HCT116 (cell line): ENCODE results near the gene IL1R2. TPM values are rescaled to one million over a fixed set of nuclear protein-coding genes. Genes with fewer than 3 reads are reported as not detected.

Source experiments
- ATAC-seq: fragments of 200-7000 bp; cut with Tn5 transposase; 2 replicates; pipeline ENCODE4 v1.9.1; 2020; ENCODE audit warnings: mild to moderate bottlenecking, moderate library complexity
- BruUV-seq: library from RNA; stranded (reverse); fragments of 400-500 nt; replicated peaks from 2 replicates; lab custom pipeline; 2021; lab: Mats Ljungman, UMichigan
- CTCF ChIA-PET: fragments of 300-600 bp; sonication (Branson Sonifier 250); formaldehyde crosslinking; loops from one replicate; lab custom pipeline; 2021; ENCODE audit warnings: antibody characterized with exemption; lab: Charles Lee
- POLR2A ChIA-PET: fragments of 300-600, 350-600 bp; sonication (Branson Sonifier 250); formaldehyde crosslinking; loops from one replicate; lab custom pipeline; 2021; ENCODE audit warnings: antibody characterized with exemption; lab: Charles Lee
- RAD21 ChIA-PET, 2 experiments: fragments of 300-600 bp; sonication (Branson Sonifier 250); formaldehyde crosslinking; loops; one replicate each; lab custom pipeline; 2023; ENCODE audit warnings: low total read pairs in 2 of 2; ENCODE audit not compliant: uncharacterized antibody in 2 of 2, unreplicated experiment in 2 of 2, low non-redundant PET in 1 of 2; lab: Charles Lee
- DNase-seq: peaks from one replicate; pipeline ENCODE4 v3.0.0-alpha.2; 2010; ENCODE audit warnings: low read depth, low spot score
- H2AFZ ChIP-seq: fragments of 200-600 bp; shearing (Covaris generic), sonication (generic); 2 replicates; pipeline ENCODE4 v1.6.1; 2017; ENCODE audit warnings: low read depth, mixed run types, mixed read lengths, antibody characterized with exemption, low read length; ENCODE audit not compliant: poor library complexity, severe bottlenecking
- H3K27ac ChIP-seq: 2 replicates; pipeline ENCODE4 v1.5.1; 2012; ENCODE audit warnings: low read depth, low read length
- H3K27me3 ChIP-seq: fragments of 200-600 bp; sonication (generic); 2 replicates; pipeline ENCODE4 v1.6.1; 2016; ENCODE audit warnings: mixed run types, low read length, mixed read lengths; ENCODE audit not compliant: insufficient read depth
- H3K36me3 ChIP-seq, 2 experiments: fragments of 200-500 bp in 1 of 2; fragments of 200-600 bp in 1 of 2; sonication (Bioruptor generic) in 1 of 2; sonication (generic) in 1 of 2; 2 replicates each; pipeline versions ENCODE4 v1.5.1 to v1.6.1; 2014 to 2016; ENCODE audit warnings: low read length in 2 of 2, inconsistent platforms in 1 of 2, mixed read lengths in 1 of 2, mixed run types in 1 of 2; ENCODE audit not compliant: insufficient read depth in 2 of 2, control insufficient read depth in 1 of 2
- H3K4me1 ChIP-seq, 2 experiments: fragments of 200-600 bp in 1 of 2; sonication (generic) in 1 of 2; 2 replicates each; pipeline versions ENCODE4 v1.5.1 to v1.6.1; 2012 to 2017; ENCODE audit warnings: low read length in 2 of 2, inconsistent platforms in 1 of 2, mild to moderate bottlenecking in 1 of 2, mixed read lengths in 1 of 2, mixed run types in 1 of 2, moderate library complexity in 1 of 2; ENCODE audit not compliant: insufficient read depth in 2 of 2, control insufficient read depth in 1 of 2
- H3K4me2 ChIP-seq: fragments of 200-600 bp; sonication (generic); 2 replicates; pipeline ENCODE4 v1.6.1; 2017; ENCODE audit warnings: mixed run types, low read length, mixed read lengths
- H3K4me3 ChIP-seq, 2 experiments: fragments of 200-600 bp in 1 of 2; sonication (generic) in 1 of 2; replicated peaks in 1 of 2; 2 replicates each; pipeline ENCODE4 v1.5.1; 2011 to 2016; ENCODE audit warnings: low read length in 2 of 2, control low read depth in 1 of 2, low read depth in 1 of 2, mild to moderate bottlenecking in 1 of 2, mixed read lengths in 1 of 2, mixed run types in 1 of 2
- H3K79me2 ChIP-seq: fragments of 200-600 bp; sonication (generic); 2 replicates; pipeline ENCODE4 v1.6.1; 2017; ENCODE audit warnings: mild to moderate bottlenecking, mixed run types, low read length, moderate library complexity, mixed read lengths; ENCODE audit not compliant: insufficient read depth
- H3K9ac ChIP-seq: fragments of 200-600 bp; sonication (generic); 2 replicates; pipeline ENCODE4 v1.6.1; 2016; ENCODE audit warnings: low read length, mixed read lengths
- H3K9me2 ChIP-seq: fragments of 200-600 bp; sonication (generic), shearing (Covaris generic); 2 replicates; pipeline ENCODE4 v1.6.1; 2017; ENCODE audit warnings: mixed run types, mild to moderate bottlenecking, moderate library complexity; ENCODE audit not compliant: insufficient read depth
- H3K9me3 ChIP-seq, 2 experiments: fragments of 200-500 bp in 1 of 2; fragments of 200-600 bp in 1 of 2; sonication (Bioruptor generic) in 1 of 2; sonication (generic) in 1 of 2; 2 replicates each; pipeline ENCODE4 v1.6.1; 2014 to 2017; ENCODE audit warnings: low read length in 2 of 2, mixed read lengths in 2 of 2, inconsistent platforms in 1 of 2, low read depth in 1 of 2, mild to moderate bottlenecking in 1 of 2, mixed run types in 1 of 2, moderate library complexity in 1 of 2; ENCODE audit not compliant: control insufficient read depth in 1 of 2, insufficient read depth in 1 of 2
- H4K20me1 ChIP-seq: fragments of 200-600 bp; sonication (generic), shearing (Covaris generic); 2 replicates; pipeline ENCODE4 v1.6.1; 2017; ENCODE audit warnings: mixed run types, mild to moderate bottlenecking, moderate library complexity; ENCODE audit not compliant: insufficient read depth
- EGR1 ChIP-seq: IDR thresholded peaks from 2 replicates; pipeline ENCODE4 v1.6.1; 2012; ENCODE audit warnings: low read depth
- ELF1 ChIP-seq: IDR thresholded peaks from 2 replicates; pipeline ENCODE4 v1.6.1; 2012; ENCODE audit warnings: low read depth, borderline replicate concordance
- EZH2 ChIP-seq: fragments of 200-600 bp; sonication (generic); IDR thresholded peaks from 2 replicates; pipeline ENCODE4 v1.6.1; 2017; ENCODE audit warnings: antibody characterized with exemption, mixed run types
- FOSL1 ChIP-seq: IDR thresholded peaks from 2 replicates; pipeline ENCODE4 v1.6.1; 2012; ENCODE audit warnings: low read depth
- JUND ChIP-seq: IDR thresholded peaks from 2 replicates; pipeline ENCODE4 v1.6.1; 2012
- POLR2A ChIP-seq: IDR thresholded peaks from 2 replicates; pipeline ENCODE4 v1.7.0; 2011; ENCODE audit warnings: borderline replicate concordance; ENCODE audit not compliant: insufficient read depth, insufficient read length; ENCODE audit errors: extremely low read depth
- SP1 ChIP-seq: IDR thresholded peaks from 2 replicates; pipeline ENCODE4 v1.6.1; 2012; ENCODE audit warnings: low read depth
- SRF ChIP-seq: IDR thresholded peaks from 2 replicates; pipeline ENCODE4 v1.6.1; 2012; ENCODE audit warnings: low read depth
- intact Hi-C: fragments of 100-400 bp; cut with micrococcal nuclease; formaldehyde crosslinking; loops from 2 replicates; pipeline ENCODE4 v1.10.0; 2022
- total RNA-seq: library from RNA; stranded (reverse); gene quantifications from one replicate; pipeline ENCODE4 v1.2.1, GENCODE V29; 2021; ENCODE audit not compliant: unreplicated experiment
- TF ChIP-seq, protein P1 (sequence below): IDR thresholded peaks from 2 replicates; pipeline ENCODE4 v1.6.1; 2012
- TF ChIP-seq, protein P2 (sequence below): IDR thresholded peaks from 2 replicates; pipeline ENCODE4 v1.6.1; 2012; ENCODE audit warnings: low read depth
- TF ChIP-seq, protein P3 (sequence below), 3 experiments: fragments of 200-600 bp in 1 of 3; sonication (generic) in 1 of 3; IDR thresholded peaks in 2 of 3; conservative IDR thresholded peaks in 1 of 3; 2 replicates each; pipeline ENCODE4 v1.5.1; 2012 to 2017; ENCODE audit warnings: low read depth in 2 of 3, low read length in 2 of 3, antibody characterized with exemption in 1 of 3, borderline replicate concordance in 1 of 3, control low read depth in 1 of 3, mild to moderate bottlenecking in 1 of 3, mixed read lengths in 1 of 3, mixed run types in 1 of 3, moderate library complexity in 1 of 3; ENCODE audit not compliant: insufficient read depth in 1 of 3
- TF ChIP-seq, protein P4 (sequence below): IDR thresholded peaks from 2 replicates; pipeline ENCODE4 v1.6.1; 2012
- TF ChIP-seq, protein P5 (sequence below): IDR thresholded peaks from 2 replicates; pipeline ENCODE4 v1.6.1; 2011; ENCODE audit warnings: mild to moderate bottlenecking, low read length, moderate library complexity; ENCODE audit not compliant: insufficient replicate concordance; ENCODE audit errors: extremely low read depth

IL1R2 gene
- total RNA-seq, 1 experiment from 2014 or later: 0.52 TPM

DNA sequence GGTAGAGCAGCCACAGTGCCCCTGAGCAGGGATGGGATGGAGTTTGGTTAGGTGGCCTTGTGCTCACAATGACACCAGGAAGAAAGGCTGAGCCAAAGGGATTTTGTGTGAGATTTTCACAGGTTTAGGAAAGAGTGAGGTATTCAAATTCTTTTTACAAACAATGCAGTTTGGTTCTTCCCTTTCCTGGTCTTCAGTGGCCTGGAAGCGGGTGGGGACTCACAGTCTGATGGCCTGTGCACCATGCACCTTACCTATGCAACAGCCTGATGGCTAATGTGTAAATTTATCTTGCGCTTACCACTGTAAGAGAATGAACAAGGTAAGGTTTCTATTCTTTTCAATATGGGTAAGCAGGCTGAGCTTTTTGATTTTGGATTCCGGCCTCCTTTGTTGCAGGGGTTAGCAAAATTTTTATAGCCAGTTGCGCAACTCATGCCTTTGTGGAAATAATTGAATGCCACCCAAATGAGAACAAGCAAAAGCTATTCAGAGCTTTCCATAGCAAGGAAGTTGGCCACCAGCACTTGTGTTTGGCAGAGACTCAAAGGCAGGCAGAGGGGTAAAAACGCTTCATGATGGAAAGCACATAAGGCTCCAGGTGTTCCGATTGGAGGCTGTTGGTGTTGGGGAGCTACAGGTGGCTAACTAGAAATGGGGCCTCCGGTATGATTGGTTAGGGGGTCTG lies 23.8 kb upstream of the IL1R2 start:
- Histone ChIP-seq H3K4me2 (no peak overlapping the region), H3K9me3 (no peaks in the 10 kb centered on the region), H3K4me3 (no peak overlapping the region), H3K36me3 (no peaks in the 10 kb centered on the region), H3K79me2 (no peaks in the 10 kb centered on the region), H2AFZ (no peak overlapping the region), H4K20me1 (no peaks in the 10 kb centered on the region), H3K4me1 (no peaks in the 10 kb centered on the region), H3K27me3 (no peaks in the 10 kb centered on the region; the same call in 1 of the 2 replicates), H3K9me2 (no peaks in the 10 kb centered on the region), H3K27ac (no peak overlapping the region), H3K9ac (no peak overlapping the region)
- BruUV-seq: no TSS peak
- RAD21 ChIA-PET: no interaction called here
- DNase-seq (no peak), ATAC-seq (no peak)
- TF ChIP-seq, protein P1, sequence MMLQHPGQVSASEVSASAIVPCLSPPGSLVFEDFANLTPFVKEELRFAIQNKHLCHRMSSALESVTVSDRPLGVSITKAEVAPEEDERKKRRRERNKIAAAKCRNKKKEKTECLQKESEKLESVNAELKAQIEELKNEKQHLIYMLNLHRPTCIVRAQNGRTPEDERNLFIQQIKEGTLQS: no peak
- TF ChIP-seq SRF (no peak), ELF1 (no peak), POLR2A (no peak), EZH2 (no peak), EGR1 (no peak), FOSL1 (no peak), SP1 (no peak), JUND (no peak)
- TF ChIP-seq, protein P2, sequence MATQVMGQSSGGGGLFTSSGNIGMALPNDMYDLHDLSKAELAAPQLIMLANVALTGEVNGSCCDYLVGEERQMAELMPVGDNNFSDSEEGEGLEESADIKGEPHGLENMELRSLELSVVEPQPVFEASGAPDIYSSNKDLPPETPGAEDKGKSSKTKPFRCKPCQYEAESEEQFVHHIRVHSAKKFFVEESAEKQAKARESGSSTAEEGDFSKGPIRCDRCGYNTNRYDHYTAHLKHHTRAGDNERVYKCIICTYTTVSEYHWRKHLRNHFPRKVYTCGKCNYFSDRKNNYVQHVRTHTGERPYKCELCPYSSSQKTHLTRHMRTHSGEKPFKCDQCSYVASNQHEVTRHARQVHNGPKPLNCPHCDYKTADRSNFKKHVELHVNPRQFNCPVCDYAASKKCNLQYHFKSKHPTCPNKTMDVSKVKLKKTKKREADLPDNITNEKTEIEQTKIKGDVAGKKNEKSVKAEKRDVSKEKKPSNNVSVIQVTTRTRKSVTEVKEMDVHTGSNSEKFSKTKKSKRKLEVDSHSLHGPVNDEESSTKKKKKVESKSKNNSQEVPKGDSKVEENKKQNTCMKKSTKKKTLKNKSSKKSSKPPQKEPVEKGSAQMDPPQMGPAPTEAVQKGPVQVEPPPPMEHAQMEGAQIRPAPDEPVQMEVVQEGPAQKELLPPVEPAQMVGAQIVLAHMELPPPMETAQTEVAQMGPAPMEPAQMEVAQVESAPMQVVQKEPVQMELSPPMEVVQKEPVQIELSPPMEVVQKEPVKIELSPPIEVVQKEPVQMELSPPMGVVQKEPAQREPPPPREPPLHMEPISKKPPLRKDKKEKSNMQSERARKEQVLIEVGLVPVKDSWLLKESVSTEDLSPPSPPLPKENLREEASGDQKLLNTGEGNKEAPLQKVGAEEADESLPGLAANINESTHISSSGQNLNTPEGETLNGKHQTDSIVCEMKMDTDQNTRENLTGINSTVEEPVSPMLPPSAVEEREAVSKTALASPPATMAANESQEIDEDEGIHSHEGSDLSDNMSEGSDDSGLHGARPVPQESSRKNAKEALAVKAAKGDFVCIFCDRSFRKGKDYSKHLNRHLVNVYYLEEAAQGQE: no peak
- TF ChIP-seq, protein P3, sequence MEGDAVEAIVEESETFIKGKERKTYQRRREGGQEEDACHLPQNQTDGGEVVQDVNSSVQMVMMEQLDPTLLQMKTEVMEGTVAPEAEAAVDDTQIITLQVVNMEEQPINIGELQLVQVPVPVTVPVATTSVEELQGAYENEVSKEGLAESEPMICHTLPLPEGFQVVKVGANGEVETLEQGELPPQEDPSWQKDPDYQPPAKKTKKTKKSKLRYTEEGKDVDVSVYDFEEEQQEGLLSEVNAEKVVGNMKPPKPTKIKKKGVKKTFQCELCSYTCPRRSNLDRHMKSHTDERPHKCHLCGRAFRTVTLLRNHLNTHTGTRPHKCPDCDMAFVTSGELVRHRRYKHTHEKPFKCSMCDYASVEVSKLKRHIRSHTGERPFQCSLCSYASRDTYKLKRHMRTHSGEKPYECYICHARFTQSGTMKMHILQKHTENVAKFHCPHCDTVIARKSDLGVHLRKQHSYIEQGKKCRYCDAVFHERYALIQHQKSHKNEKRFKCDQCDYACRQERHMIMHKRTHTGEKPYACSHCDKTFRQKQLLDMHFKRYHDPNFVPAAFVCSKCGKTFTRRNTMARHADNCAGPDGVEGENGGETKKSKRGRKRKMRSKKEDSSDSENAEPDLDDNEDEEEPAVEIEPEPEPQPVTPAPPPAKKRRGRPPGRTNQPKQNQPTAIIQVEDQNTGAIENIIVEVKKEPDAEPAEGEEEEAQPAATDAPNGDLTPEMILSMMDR (IDR thresholded peaks at IDR 0.05 in 2 of 3, conservative IDR thresholded peaks at IDR 0.05 in 1 of 3; ENCODE audit: borderline replicate concordance in 1 of 3, insufficient read depth in 1 of 3, low read depth in 2 of 3, low read length in 2 of 3): no peak
- TF ChIP-seq, protein P4, sequence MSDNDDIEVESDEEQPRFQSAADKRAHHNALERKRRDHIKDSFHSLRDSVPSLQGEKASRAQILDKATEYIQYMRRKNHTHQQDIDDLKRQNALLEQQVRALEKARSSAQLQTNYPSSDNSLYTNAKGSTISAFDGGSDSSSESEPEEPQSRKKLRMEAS: no peak
- TF ChIP-seq, protein P5, sequence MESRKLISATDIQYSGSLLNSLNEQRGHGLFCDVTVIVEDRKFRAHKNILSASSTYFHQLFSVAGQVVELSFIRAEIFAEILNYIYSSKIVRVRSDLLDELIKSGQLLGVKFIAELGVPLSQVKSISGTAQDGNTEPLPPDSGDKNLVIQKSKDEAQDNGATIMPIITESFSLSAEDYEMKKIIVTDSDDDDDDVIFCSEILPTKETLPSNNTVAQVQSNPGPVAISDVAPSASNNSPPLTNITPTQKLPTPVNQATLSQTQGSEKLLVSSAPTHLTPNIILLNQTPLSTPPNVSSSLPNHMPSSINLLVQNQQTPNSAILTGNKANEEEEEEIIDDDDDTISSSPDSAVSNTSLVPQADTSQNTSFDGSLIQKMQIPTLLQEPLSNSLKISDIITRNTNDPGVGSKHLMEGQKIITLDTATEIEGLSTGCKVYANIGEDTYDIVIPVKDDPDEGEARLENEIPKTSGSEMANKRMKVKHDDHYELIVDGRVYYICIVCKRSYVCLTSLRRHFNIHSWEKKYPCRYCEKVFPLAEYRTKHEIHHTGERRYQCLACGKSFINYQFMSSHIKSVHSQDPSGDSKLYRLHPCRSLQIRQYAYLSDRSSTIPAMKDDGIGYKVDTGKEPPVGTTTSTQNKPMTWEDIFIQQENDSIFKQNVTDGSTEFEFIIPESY: no peak
- CTCF ChIA-PET: no interaction called here
- intact Hi-C loops: no loop called here
- POLR2A ChIA-PET: no interaction called here
